DMS79 treated with DMSO at 0.1 percent for 48 hours (cell line): Measurements from ENCODE around the gene GAL3ST2.
"Not testable (repeated sequence)": the region's sequence is repeated elsewhere in the genome, so short reads cannot be mapped to it uniquely, and the experiment has no call there.

ENCODE experiments used
- DNase-seq: peaks from one replicate; lab custom pipeline; 2025; lab: John Stamatoyannopoulos, UW

Gene GAL3ST2

DNA sequence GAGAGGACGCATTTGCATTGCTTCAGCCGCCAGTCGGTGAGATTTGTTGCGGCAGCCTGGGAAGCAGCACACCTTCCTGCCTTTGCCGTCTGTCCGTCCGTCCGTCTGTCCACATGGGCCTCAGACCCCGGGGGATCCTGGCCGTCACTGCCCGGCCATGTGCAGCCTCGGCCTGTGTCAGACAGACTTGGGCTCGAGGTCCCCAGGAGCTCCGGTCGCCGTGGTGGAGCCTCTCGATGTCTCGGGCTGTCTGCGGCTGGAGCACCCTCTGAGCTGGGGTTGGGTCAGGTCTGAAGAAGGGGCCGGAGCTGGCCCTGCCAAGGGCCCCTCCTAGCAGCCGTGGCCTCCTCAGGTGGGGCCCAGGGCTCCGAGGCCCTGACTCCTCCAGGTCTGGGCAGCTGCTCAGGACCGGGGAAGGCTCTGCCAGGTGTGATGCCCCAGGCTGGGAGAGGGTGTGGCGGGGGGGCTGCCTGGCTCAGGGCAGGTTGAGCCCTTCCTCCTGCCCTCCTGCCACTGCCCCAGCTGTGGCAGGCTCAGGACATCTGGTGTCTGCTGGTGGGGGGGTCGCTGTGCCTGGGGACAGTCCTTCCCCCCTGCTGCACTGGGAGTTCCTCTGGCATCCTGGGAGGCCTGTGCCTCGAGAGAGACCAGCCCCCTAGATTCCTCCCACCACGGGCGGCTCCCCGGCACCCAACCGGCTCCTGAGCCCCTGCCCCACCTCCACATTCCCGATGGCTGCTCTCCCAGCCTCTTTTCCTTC lies 44.2 kb downstream of the GAL3ST2 start:
- no peak for DNase-seq

DNA sequence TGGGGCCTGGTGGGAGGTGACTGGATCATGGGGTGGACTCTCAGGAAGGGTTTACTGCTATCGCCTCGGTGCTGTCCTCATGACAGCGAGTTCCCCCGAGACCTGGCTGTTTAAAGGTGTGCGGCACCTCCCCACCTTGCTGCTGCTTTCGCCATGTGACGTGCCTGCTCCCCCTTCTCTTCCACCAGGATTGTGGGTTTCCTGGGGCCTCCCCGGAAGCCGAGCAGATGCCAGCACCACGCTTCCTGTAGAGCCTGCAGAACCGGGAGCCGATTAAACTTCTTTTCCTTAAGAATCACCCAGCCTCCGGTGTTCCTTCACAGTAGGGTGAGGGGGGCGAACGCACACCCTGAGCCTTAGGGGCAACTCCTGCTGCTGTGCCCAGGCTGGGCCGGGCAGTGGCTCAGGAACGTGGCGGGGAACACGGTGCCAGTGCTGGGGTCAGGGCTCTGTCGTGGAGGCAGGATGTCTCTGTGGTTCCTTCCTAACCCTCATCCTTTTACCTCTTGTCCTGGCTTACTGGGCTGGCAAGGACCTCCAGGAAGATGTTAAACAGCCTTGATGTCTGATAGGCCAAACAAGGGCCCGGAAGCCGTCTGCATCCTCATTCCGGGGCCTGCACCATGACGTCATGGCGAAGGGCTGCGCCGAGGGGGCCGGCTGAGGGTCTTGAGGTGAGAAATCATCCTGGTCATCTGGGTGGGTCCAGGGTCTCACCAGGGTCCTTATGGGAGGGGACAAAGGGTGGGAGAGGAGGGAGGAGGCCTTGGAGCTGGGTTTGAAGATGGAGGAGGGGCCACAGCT lies 45.0 kb downstream of the GAL3ST2 start:
- DNase-seq: no peak

DNA sequence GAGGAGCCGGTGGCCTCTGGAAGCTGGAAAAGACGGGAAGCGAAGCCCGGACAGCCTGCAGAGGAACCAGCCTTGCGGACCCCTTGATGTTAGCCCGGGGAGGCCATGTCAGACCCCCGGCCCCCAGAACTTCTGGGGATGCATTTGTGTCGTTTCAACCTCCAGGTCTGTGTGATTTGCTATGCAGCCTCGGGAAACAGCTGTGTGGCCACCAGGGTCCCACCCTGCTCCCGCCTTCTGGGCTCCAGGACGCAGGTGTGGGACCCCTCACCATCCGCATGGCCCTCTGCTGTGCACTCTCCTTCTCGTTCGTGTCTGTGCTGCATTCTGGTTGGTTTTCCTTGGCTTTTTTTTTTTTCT lies 45.6 kb downstream of the GAL3ST2 start:
- DNase-seq: no peak

DNA sequence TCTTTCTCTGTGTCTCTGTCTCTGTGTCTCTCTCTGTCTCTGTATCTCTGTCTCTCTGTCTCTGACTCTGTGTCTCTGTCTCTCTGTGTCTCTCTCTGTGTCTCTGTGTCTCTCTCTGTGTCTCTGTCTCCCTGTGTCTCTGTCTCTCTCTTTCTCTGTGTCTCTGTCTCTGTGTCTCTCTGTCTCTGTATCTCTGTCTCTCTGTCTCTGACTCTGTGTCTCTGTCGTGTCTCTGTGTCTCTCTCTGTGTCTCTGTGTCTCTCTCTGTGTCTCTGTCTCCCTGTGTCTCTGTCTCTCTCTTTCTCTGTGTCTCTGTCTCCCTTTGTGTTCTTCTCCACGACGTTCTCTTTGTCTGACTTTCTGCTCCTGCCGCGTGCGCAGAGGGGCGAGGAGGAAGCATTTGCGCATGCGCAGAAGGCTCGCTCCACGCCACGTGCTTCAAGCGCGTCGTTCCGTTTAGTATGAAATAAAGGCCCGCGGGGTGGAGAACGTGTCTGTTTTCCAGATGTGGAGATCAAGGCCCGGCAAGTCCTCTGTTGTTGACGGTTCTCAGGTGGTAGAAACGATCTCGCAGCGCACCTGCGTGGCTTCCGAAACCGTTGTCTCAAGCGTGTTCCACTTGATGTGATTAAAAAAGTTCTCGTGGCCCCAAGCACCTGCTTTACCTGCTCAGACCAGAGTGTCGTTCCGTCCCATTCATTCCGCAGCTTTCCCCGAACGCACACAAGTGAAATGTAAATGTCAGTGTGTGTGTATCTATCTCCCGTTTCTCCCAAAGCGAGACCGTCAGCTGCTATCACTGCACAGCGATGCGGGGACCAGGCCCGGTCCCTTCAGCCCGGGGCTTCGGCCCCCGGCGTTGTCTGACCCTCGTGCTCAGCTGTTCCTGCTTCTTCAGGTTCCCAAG lies 47.2 kb downstream of the GAL3ST2 start:
- DNase-seq: not testable (repeated sequence)

DNA sequence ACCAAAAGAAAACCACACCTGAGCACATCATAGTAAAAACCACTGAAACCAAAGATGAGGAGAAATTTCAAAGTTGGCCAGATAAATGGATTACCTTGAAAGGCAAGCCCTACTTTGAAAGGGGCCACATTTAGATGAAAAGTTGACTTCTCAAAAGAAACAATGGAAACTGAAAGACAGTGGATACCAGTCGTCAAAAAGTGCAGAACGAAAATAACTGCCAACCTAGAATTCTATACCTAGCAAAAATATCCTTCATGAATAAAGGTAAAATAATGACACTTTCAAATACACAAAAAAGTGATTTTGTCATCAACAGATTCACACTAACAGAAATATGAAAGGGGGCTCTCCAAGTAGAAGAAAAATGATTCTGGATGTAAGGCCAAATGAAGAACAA lies 50.8 kb downstream of the GAL3ST2 start:
- DNase-seq: no peak

DNA sequence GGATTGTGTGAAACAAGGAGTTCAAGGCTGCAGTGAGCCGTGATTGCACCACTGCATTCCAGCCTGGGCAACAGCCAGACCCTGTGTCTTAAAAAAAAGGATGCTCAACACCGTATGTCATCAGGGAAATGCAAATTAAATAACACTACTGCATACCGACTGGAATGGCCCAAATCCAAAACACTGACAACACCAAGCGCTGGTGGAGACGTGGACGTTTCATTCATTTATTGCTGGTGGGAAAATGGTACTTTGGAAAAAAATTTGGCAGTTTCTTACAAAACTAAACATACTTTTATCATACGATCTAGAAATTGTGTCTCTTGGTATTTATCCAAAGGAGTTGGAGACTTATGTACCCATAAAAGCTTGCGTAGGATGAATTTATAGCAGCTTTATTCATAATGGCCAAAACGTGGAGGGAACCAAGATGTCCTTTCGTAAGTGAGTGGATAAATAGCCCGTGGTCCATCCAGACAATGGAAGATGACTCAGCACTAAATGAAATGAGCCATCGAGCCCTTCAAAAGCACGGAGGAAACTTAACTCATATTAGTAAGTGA lies 56.6 kb downstream of the GAL3ST2 start:
- no peak for DNase-seq

DNA sequence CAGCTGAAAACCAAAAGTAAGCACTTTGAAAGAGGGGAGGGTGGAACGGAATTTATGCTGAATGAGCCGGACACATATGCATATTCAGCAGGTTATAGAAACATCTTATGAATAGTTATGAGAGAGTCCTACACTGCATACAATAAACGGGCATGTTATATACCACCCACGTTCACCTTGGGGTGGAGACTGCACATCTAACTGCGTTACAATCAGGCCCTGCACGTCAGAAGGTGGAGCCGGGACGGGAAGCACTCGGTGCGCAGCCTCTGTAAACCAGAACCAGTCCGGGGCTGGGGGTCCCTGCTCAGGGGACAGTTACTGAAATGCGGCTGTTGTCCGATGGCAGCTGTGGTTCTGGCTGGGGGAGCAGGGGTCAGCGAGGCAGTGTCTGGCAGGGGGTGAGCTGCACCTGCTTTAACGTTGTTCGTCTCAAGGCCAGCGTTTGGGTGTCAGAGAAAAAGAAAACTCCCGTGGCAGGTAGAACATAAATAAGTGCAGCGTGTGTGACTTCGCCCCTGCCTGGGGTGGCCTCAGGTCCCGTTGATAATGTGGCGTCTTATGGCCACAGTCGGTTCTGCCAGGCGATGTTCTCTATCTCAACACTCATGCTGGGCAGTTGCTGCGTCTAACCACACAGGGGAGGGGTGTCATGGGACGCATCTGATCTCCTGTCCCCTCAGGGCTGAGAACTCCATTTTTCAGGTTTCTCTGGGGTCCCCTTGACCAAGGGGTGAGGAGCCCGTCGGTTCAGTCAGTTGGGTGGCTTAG lies 57.3 kb downstream of the GAL3ST2 start:
- DNase-seq: not testable (repeated sequence)

DNA sequence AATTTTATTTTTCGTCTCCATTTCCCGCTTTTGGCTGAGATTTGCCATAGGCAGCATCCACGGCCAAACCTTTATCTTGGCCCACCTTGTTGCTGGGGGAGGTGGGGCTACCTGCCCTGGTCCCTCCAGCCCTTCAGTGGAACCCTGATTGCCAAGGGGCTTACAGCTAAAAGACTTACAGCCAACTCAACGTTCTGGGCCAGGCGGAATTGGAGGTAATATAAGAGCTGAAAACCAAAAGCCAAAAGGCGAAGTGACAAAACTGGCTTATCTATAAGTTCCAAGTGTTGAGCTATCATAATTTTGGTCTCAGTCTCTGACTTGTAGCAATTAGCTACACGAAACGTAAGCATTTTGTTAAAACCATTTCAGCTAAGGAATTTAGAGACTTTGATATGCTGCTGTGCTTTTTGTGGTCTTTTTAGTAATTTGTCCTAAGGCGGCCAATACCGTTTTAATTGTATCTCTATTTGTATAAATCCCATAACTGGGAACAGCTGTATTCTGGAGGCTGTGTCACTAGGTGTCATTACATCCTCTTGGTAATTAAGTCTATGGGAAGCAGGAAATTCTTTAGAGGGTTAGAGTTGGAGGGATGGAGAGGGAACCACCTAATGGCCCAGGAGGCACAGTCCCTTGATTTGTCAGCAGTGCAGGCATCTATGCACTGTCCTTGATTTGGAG lies 58.0 kb downstream of the GAL3ST2 start:
- DNase-seq: no peak

DNA sequence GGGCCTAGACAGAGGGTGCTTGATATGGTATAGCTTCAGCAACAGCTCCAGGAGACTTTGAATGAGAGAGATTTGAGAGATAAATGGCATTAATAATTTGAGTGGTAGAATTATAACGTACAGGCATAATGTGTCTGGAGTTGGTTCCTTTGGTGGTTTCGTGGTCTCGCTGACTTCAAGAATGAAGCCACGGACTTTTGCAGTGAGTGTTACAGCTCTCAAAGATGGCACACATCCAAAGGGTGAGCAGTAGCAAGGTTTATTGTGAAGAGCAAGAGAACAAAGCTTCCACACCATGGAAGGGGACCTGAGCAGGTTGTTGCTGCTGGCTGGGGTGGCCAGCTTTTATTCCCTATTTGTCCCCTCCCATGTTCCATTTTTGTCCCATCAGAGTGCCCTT lies 59.0 kb downstream of the GAL3ST2 start:
- no peak for DNase-seq

DNA sequence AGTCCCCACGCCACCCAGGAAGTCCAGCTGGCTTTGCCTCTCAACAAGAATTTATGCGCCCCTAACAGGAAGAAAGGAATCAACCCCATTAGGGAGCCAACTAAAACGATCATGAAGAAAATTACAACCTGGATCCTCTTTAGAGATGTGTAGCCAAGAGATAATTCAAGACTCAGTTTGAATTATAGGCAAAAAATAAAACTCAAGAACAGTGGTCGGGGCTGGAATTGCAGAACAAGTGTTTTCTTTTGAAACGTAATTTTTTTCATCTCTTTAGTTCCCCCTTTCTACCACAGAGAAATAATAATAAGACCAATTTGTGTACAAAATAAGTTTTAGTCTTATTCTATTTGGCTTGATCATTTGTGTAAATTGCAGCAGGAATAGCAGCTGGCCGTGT lies 59.7 kb downstream of the GAL3ST2 start:
- no peak for DNase-seq

DNA sequence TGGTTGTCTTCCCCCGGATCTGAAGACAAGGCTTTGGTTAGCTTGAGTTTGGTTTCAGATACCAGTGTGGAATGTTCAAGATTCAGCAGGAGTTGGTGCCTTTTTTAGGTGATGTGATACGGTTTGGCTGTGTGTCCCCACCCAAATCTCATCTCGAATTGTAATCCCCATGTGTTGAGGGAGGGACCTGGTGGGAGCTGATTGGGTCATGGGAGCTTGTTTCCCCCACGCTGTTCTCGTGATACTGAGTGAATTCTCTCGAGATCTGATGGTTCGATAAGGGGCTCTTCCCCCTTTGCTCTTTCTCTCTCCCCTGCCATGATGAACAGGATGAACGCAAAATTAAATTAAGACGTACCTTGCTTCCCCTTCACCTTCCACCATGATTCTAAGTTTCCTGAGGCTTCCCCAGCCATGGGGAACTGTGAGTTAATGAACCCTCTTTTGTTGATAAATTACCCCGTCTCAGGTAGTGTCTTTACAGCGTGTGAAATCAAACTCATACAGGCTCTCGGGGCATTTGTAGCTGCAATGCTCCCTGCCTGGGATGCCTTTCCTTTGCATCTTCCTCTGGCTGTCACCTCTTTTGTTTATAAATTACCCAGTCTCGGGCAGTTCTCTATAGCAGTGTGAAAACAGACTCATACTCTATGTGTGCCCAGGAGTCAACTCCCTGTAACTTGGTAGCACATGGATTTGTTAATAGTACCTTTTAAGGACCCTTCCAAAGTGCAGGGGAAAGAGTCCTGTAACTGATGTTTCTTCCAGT lies 60.8 kb downstream of the GAL3ST2 start:
- no peak for DNase-seq

DNA sequence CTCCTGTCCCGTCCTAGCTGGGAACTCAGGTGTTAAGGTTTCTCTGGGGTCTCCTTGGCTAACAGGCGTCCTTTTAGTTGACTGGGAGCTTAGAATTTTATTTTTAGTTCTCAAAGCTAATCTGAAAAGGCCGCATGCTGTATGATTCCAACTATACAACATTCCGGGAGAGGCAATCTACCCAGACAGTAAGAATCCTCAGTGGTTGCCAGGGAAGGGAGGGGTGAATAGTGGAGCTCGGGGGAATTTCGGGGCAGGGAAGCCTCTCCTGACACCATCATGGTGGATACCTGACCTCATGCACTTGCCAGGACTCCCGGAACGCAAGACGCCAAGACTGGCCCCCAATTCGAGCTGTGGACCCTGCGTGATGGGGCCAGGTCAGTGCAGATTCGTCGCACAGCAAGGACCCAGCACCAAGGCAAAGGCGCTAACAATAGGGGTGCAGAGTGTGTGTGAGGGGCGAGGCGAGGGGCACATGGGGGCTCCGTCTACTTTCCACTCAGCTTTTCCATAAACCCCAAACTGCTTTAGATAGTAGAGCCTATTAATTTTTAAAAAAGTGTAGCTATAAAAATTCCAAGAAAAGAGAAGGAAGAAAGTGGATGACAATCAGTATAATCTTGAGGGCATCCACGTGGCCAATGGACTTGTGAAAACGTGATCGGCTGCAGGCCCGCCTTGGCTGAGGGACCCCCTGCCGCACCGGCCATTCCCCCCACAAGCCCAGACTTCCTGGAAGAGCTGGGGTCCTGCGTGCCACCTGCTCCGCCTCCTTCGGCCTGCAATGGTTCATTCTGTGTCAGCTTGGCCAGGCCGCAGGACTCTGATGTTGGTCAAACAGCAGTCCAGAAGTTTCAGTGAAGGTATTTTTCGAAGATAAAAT lies 64.8 kb downstream of the GAL3ST2 start:
- no peak for DNase-seq

DNA sequence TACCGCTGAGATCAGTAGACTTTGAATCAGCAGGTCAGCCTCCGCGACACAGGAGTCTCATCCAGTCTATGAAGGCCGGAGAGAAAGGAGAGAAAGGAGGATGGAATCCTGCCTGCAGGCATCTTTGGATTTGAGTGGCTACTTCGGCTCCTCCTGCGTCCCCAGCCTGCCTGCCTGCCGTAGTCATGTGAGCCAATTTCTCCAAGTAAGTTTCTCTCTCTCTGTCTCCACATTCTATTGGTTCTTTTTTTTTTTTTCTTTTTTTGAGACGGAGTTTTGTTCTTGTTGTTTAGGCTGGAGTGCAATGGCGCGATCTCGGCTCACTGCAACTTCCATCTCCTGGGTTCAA lies 65.4 kb downstream of the GAL3ST2 start:
- DNase-seq: no peak

DNA sequence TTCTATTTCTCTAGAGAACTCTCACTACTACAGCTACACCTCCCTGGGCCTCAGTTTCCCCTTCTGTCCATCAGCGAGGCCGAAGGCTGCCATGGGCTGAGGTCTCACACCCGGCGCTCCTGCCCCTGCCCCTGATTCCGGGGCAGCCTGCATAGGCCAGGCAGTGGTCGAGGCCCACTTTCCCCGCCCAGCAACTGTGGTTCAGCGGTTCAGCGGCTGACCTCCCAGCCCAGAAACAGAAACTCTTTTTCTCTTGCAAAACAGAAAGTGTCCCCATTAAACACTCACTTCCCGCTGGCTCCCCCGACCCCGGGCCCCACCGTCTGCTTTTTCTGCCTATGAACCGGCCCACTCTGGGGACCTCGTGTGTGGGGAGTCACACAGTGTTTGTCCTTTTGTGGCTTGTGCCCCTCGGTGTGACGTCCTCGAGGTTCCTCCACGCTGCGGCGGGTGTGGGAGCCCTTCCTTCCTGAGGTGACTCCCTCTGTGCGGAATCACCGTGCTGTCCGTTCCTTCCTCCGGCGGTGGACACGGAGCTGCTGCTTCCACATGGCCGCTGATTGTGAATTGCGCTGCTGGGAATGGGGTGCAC lies 66.1 kb downstream of the GAL3ST2 start:
- DNase-seq: no peak

DNA sequence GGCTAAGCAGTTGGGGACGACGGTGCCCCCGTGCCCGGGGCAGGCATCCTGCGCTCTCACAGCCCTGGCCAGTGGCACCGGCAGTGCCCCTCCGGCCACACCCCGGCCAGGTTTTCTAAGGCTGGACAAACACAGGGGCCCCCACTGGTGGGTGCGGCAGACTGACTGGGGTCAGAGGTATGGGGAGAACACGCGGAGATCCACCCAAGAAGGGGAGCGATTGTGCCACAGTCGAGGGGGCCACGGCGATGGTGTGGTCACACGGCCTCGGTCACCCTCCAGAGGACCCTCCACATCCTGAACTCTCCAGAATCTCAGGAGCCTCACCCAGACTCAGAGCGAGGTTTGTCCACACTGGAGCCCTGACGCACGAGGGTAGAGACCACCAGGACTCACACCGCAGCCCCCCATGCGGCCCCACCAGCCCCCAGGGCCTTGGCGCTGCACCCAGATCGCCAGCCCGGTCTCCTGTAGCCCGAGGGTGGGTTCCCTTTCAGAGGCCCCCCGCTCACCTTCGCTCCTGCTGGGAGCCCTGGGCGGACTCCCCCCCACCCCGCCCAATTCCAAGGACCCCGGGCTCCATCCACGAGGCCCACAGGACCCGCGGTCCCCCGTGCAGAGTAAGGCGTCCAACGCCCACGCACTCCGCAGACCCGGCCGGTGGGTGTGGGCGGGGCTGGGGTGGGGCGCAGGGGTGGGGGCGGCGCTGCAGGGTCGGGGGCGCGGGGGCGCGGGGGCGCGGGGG lies 66.9 kb downstream of the GAL3ST2 start:
- DNase-seq: no peak

DNA sequence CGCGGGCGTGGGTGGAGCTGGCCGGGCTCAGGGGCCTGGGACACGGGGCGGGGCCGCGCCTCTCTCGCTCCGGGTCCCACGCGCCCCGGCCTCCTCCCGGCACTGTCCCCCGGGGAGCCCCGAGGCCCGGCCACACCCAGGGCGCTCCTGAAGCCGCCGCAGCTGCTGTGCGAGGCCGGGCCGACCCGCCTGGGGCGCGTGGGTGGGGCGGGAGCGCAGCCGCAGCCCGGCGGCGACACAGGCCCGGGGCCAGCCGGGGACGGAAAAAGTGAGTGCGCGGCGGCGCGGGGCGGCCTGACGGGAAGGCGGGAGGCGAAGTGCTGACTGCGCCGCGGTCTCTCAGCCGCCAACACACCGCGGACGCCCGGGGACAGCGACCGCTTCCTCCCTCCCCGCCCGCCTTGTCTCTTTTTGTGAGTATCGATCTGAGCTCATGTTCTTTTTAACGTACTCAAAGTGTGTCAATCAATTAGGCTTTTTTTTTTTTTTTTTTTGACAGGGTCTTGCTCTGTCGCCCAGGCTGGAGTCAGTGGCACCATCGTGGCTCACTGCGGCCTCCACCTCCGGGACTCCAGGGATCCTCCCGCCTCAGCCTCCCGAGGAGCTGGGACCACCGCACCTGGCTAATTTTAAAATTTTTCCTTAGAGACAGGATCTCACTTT lies 67.6 kb downstream of the GAL3ST2 start:
- peak; percentile 2 for DNase-seq

DNA sequence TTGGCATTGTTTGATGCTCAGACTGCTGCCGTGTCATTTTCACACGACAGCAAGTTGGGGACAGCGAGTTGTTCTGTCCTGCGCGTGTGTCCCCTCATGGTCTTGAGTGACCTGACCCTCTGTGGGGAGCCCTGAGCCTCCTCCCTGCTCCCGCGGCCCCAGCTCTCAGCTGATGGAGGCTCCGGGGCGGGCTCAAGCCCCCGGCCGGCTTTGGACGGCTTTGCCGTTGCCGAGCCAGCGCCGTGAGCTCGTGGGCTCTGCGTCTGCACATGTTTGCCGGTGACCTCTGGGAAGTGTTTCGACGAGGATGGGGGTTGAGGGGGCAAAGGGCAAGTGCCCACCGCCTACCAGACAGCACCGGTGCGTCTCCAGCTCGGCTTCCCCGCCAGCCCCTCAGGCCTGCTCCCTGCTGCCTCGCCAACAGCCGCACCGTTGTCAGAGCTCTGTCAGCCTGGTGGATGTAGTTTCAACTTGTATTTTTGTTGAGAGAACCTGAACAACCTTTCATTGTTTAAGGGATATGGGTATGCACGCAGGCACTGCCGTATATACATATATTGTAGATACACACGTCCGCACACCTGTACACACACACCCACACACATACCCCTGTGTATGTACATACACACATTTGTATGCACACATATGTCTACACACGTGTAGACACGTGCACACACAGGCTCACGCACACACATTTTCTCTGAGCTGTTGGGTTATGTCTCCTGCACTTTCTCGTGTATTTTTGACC lies 68.4 kb downstream of the GAL3ST2 start:
- DNase-seq: no peak
